Sigmoid colon (tissue), 4 donors: ENCODE measurements around the gene TEX44.

ENCODE experiments used
- CTCF ChIP-seq, 4 experiments: fragments of 450-650 bp in 3 of 4; fragments of 200-600 bp in 1 of 4; IDR thresholded peaks; one replicate each; pipeline ENCODE4 v1.5.1; 2016 to 2019; ENCODE audit warnings: antibody characterized with exemption in 4 of 4, mild to moderate bottlenecking in 3 of 4, moderate library complexity in 2 of 4
- POLR2AphosphoS5 ChIP-seq, 4 donors: sonication (generic); formaldehyde crosslinking; IDR thresholded peaks; one replicate each; pipeline ENCODE4 v1.6.1; 2017; ENCODE audit warnings: antibody characterized with exemption in 4 of 4

- TF ChIP-seq POLR2AphosphoS5 (IDR thresholded peaks at IDR 0.05): no peak
- TF ChIP-seq CTCF (IDR thresholded peaks at IDR 0.05): no peak
Measured at GRCh38 chr2:231571661-231572191, 20.9 kb upstream of the TEX44 start.
